NCI-H510A (cell line): ENCODE data around the gene USP17L21.
"Not testable (repeated sequence)": the region's sequence is repeated elsewhere in the genome, so short reads cannot be mapped to it uniquely, and the experiment has no call there.

Experiments
- DNase-seq: peaks from one replicate; lab custom pipeline; 2025; lab: John Stamatoyannopoulos, UW

USP17L21 gene, protein sequence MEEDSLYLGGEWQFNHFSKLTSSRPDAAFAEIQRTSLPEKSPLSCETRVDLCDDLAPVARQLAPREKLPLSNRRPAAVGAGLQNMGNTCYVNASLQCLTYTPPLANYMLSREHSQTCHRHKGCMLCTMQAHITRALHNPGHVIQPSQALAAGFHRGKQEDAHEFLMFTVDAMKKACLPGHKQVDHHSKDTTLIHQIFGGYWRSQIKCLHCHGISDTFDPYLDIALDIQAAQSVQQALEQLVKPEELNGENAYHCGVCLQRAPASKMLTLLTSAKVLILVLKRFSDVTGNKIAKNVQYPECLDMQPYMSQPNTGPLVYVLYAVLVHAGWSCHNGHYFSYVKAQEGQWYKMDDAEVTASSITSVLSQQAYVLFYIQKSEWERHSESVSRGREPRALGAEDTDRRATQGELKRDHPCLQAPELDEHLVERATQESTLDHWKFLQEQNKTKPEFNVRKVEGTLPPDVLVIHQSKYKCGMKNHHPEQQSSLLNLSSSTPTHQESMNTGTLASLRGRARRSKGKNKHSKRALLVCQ

GRCh38 chr4:9262572-9262971, at the start of gene USP17L21:
Gene USP17L21 (plus strand): TSS chr4:9262872. CDS start chr4:9262872, 0 bp downstream.
- not testable (repeated sequence) for DNase-seq

- not testable (repeated sequence) for DNase-seq
These were observed 48.0 kb upstream of the USP17L21 start for GRCh38 chr4:9214701-9215100.

GRCh38 chr4:9215105-9215504, 47.6 kb upstream of the USP17L21 start, which contains the start of gene USP17L11:
Gene USP17L11 (plus strand): TSS chr4:9215405. CDS start chr4:9215405, 0 bp downstream.
- DNase-seq: not testable (repeated sequence)

GRCh38 chr4:9219852-9220251, 42.8 kb upstream of the USP17L21 start, which contains the start of gene USP17L12:
Gene USP17L12 (plus strand): TSS chr4:9220152. CDS start chr4:9220152, 0 bp downstream.
- DNase-seq: not testable (repeated sequence)

GRCh38 chr4:9224596-9224995, 38.1 kb upstream of the USP17L21 start, which contains the start of gene USP17L13:
Gene USP17L13 (plus strand): TSS chr4:9224896. CDS start chr4:9224896, 0 bp downstream.
- DNase-seq: not testable (repeated sequence)

DNA sequence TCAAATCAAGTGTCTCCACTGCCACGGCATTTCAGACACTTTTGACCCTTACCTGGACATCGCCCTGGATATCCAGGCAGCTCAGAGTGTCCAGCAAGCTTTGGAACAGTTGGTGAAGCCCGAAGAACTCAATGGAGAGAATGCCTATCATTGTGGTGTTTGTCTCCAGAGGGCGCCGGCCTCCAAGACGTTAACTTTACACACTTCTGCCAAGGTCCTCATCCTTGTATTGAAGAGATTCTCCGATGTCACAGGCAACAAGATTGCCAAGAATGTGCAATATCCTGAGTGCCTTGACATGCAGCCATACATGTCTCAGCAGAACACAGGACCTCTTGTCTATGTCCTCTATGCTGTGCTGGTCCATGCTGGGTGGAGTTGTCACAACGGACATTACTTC, 32.4 kb upstream of the USP17L21 start:
- not testable (repeated sequence) for DNase-seq

GRCh38 chr4:9234085-9234484, 28.6 kb upstream of the USP17L21 start, which contains the start of gene USP17L15:
Gene USP17L15 (plus strand): TSS chr4:9234385. CDS start chr4:9234385, 0 bp downstream.
- DNase-seq: not testable (repeated sequence)

GRCh38 chr4:9238461-9238860, 24.2 kb upstream of the USP17L21 start:
- not testable (repeated sequence) for DNase-seq

DNA sequence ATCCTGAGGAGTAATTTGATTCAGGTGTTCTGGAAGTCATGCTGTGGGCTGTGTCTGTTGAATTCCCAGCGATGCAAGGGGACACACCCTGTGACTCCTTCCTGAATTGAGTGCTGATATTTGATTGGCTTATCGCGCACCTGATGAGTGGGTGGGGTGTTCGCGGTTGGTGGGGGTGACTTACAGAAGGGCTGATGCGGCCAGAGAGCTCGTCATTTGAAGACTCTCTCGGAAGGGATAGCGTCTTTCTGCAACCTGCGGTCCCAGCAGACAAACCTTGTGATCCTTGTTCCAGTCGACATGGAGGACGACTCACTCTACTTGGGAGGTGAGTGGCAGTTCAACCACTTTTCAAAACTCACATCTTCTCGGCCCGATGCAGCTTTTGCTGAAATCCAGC, 19.1 kb upstream of the USP17L21 start, which contains the start of gene USP17L17:
TSS of gene USP17L17 (plus strand) at position 301 of the 400 bp plus-strand sequence. CDS start at position 301, 0 bp downstream.
- not testable (repeated sequence) for DNase-seq

GRCh38 chr4:9247953-9248680, 14.6 kb upstream of the USP17L21 start, which contains the start of gene USP17L18:
Gene USP17L18 (plus strand): TSS chr4:9248630. CDS start chr4:9248630, 0 bp downstream.
- not testable (repeated sequence) for DNase-seq

GRCh38 chr4:9253078-9253477, 9.6 kb upstream of the USP17L21 start, which contains the start of gene USP17L19:
Gene USP17L19 (plus strand): TSS chr4:9253378. CDS start chr4:9253378, 0 bp downstream.
- DNase-seq: not testable (repeated sequence)

DNA sequence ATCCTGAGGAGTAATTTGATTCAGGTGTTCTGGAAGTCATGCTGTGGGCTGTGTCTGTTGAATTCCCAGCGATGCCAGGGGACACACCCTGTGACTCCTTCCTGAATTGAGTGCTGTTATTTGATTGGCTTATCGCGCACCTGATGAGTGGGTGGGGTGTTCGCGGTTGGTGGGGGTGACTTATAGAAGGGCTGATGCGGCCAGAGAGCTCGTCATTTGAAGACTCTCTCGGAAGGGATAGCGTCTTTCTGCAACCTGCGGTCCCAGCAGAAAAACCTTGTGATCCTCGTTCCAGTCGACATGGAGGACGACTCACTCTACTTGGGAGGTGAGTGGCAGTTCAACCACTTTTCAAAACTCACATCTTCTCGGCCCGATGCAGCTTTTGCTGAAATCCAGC, 4.8 kb upstream of the USP17L21 start, which contains the start of gene USP17L20:
TSS of gene USP17L20 (plus strand) at position 301 of the 400 bp plus-strand sequence. CDS start at position 301, 0 bp downstream.
- not testable (repeated sequence) for DNase-seq

DNA sequence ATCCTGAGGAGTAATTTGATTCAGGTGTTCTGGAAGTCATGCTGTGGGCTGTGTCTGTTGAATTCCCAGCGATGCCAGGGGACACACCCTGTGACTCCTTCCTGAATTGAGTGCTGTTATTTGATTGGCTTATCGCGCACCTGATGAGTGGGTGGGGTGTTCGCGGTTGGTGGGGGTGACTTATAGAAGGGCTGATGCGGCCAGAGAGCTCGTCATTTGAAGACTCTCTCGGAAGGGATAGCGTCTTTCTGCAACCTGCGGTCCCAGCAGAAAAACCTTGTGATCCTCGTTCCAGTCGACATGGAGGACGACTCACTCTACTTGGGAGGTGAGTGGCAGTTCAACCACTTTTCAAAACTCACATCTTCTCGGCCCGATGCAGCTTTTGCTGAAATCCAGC, 4.6 kb downstream of the USP17L21 start, which contains the start of gene USP17L22:
TSS of gene USP17L22 (plus strand) at position 301 of the 400 bp plus-strand sequence. CDS start at position 301, 0 bp downstream.
- not testable (repeated sequence) for DNase-seq

DNA sequence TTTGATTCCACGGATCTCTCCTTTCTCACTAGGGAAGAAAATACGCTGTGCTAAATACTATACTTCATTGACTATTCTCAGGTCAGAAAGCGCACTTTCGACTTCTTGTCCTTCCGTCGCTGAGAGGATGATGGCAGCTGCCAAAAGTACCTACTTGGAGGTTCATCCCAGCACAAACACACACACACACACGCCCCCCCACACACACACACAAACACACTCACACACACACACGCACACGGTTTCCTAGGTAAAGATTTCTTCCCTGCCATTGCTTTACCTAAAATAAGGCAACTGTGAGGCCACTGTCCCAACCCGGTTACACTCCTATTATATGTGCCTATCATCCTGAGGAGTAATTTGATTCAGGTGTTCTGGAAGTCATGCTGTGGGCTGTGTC, 9.0 kb downstream of the USP17L21 start:
- not testable (repeated sequence) for DNase-seq
